ENCODE data around the gene OOEP.

The OOEP gene

DNA sequence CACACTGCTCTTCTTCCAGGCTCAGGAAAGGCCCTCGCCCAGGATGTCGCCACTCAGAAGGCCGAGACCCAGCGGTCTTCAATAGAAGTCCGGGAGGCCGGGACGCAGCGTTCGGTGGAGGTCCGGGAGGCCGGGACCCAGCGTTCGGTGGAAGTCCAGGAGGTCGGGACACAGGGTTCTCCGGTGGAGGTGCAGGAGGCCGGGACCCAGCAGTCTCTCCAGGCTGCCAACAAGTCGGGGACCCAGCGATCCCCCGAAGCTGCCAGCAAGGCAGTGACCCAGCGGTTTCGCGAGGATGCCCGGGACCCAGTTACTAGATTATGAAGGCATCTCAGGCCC, 6.2 kb downstream of the OOEP start:
- DNase-seq (ENCODE audit: extremely low read depth, insufficient read length): no peak
- Histone ChIP-seq H3K36me3 (ENCODE audit: control insufficient read depth, insufficient read depth, low read length) (no peaks in the 10 kb centered on the region), H3K4me3 (replicated peaks; ENCODE audit: low read depth, low read length) (no peak overlapping the region), H3K27me3 (replicated peaks; ENCODE audit: control insufficient read depth, insufficient read depth, low read length) (no peaks in the 10 kb centered on the region)
- TF ChIP-seq, protein P1, sequence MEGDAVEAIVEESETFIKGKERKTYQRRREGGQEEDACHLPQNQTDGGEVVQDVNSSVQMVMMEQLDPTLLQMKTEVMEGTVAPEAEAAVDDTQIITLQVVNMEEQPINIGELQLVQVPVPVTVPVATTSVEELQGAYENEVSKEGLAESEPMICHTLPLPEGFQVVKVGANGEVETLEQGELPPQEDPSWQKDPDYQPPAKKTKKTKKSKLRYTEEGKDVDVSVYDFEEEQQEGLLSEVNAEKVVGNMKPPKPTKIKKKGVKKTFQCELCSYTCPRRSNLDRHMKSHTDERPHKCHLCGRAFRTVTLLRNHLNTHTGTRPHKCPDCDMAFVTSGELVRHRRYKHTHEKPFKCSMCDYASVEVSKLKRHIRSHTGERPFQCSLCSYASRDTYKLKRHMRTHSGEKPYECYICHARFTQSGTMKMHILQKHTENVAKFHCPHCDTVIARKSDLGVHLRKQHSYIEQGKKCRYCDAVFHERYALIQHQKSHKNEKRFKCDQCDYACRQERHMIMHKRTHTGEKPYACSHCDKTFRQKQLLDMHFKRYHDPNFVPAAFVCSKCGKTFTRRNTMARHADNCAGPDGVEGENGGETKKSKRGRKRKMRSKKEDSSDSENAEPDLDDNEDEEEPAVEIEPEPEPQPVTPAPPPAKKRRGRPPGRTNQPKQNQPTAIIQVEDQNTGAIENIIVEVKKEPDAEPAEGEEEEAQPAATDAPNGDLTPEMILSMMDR (IDR thresholded peaks at IDR 0.05; ENCODE audit: insufficient read depth, low read length, poor library complexity, severe bottlenecking): no peak

DNA sequence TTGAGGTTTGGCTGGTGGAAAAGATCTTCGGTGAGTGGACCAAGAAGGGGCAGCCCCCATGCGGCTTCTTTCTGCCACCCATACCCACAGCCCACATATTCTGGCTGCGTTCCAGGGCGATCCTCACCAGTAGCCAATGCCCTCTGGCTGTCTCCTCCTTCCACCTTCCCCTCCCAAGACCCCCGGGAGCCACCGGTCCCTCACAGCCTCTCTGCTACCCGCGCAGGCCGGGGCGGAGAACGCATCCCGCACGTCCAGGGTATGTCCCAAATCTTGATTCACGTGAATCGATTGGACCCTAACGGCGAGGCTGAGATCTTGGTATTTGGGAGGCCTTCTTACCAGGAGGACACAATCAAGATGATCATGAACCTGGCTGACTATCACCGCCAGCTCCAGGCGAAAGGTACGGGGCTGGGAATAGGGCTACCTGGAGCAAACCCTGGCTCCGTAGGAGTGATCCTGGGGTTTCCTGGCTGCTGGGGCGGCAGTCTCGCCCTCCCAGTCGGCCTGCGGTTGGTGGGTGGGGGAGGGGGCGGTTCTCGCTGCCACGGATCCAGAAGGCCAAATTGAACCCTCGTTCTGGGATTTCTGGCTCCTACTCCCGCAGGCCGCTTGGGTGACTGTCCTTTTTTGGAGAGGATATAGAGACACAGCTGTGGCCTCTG, 6.7 kb downstream of the OOEP start:
- TF ChIP-seq, protein P1 (IDR thresholded peaks at IDR 0.05; ENCODE audit: insufficient read depth, low read length, poor library complexity, severe bottlenecking): no peak
- H3K4me3 ChIP-seq (replicated peaks; ENCODE audit: low read depth, low read length): no peak overlapping the region
- no peaks in the 10 kb centered on the region for H3K36me3 ChIP-seq (ENCODE audit: control insufficient read depth, insufficient read depth, low read length)
- DNase-seq (ENCODE audit: extremely low read depth, insufficient read length): no peak
- no peaks in the 10 kb centered on the region for H3K27me3 ChIP-seq (replicated peaks; ENCODE audit: control insufficient read depth, insufficient read depth, low read length)

DNA sequence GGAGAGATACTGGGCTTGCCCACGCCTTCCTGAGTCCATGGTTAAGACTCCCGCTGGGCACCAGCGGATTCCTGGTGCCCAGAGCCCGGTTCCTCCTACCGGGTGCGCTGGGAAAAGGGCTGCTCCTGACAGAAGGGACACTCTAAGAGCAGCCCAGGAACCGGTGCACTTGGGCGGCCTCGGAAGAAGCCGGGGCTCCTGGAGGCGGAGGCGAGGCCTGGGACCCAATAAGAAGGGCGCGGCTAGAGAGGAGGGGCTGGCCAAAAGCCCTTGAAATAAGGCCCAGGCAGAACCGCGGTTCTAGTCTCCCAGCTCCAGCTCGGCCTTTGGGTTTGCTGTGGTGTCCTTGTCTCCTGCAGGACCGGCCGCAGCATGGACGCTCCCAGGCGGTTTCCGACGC, 7.3 kb downstream of the OOEP start, which contains the start of gene KHDC3L:
Gene KHDC3L (plus strand): TSS at position 301 of the 400 bp plus-strand sequence. CDS start 72 bp downstream, at position 373.
- Histone ChIP-seq H3K27me3 (replicated peaks; ENCODE audit: control insufficient read depth, insufficient read depth, low read length) (no peaks in the 10 kb centered on the region), H3K36me3 (ENCODE audit: control insufficient read depth, insufficient read depth, low read length) (no peaks in the 10 kb centered on the region), H3K4me3 (replicated peaks; ENCODE audit: low read depth, low read length) (no peak within 1 kb of the TSS)
- TF ChIP-seq, protein P1 (IDR thresholded peaks at IDR 0.05; ENCODE audit: insufficient read depth, low read length, poor library complexity, severe bottlenecking): no peak
- no peak for DNase-seq (ENCODE audit: extremely low read depth, insufficient read length)

DNA sequence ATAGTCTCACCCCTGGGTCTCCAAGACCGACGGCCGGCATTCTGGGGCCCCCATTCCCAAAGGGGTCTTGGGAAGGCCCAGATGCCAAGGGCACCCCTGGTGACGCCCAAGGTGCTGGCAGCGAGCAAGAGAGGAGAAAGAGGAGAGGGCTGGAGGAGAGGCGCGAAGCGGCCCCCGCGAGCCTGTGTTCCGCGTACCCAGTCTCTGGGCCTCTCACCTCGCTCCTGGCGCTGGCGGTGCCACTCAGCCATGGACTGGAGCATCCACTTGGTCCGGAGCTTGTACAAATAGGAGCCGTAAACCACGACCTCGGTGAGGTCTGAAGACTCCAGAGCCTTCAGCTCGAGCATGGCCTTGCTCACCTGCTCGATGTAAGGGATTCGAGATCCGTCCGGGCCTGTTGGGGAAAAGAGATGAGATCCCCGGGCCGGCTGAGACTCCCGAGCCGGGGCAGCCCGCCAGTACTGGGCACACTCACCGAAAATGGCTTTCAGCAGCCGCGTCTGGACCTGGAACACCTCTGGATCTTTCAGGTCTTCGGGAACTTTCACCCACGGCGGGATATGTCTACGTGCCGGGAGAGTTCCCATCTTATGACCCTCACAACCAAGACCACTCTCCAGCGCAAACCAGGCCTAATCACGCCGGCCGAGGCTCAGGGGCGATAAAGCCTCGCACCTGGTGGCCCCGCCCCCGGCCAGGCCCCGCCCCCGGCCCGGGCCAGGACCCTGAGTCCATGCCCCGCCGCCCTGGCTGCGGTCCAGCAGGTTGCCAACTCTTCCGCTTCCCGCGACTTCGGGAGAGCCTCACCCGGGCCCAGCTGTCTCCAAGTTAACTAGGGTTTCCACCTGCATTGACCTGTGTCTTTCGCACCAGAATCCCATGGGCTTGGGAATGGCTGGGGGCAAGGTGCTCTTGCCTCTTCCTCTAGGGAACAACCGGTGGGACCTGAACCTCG, 15.8 kb downstream of the OOEP start, which contains the start of gene DPPA5:
Gene DPPA5 (minus strand): TSS at position 641 of the 958 bp plus-strand sequence. CDS start 51 bp downstream, at position 590.
- no peak for DNase-seq (ENCODE audit: extremely low read depth, insufficient read length)
- no peaks in the 10 kb centered on the region for H3K36me3 ChIP-seq (ENCODE audit: control insufficient read depth, insufficient read depth, low read length)
- TF ChIP-seq, protein P1 (IDR thresholded peaks at IDR 0.05; ENCODE audit: insufficient read depth, low read length, poor library complexity, severe bottlenecking): no peak
- no peak within 1 kb of the TSS for H3K4me3 ChIP-seq (replicated peaks; ENCODE audit: low read depth, low read length)
- no peaks in the 10 kb centered on the region; the same call in 1 of the 2 replicates for H3K27me3 ChIP-seq (replicated peaks; ENCODE audit: control insufficient read depth, insufficient read depth, low read length)

DNA sequence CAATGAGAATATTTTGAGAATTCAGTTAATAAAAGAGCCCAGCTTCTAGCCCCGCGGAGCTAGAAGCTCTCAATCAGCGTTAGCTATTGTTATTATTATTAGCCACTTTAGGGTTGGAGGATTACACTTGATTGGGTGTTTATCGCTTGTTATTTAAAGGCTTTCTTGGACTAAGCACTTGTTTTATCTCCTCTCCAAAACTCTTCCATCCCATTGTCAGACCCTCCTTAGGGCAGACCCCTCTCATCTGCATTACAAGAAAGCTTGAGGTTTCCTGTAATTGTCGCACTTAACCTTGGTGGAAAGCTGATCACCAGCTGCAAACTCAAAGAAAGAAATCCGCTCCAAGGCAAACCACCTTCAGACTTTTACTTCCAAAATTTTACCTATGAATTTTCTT, 20.4 kb downstream of the OOEP start:
- H3K4me3 ChIP-seq (replicated peaks; ENCODE audit: low read depth, low read length): no peak overlapping the region
- TF ChIP-seq, protein P1 (IDR thresholded peaks at IDR 0.05; ENCODE audit: insufficient read depth, low read length, poor library complexity, severe bottlenecking): no peak
- DNase-seq (ENCODE audit: extremely low read depth, insufficient read length): no peak
- H3K36me3 ChIP-seq (ENCODE audit: control insufficient read depth, insufficient read depth, low read length): no peaks in the 10 kb centered on the region
- H3K27me3 ChIP-seq (replicated peaks; ENCODE audit: control insufficient read depth, insufficient read depth, low read length): no peaks in the 10 kb centered on the region; the same call in 1 of the 2 replicates
